VCaP (cell line): ENCODE data around the gene APOL2.
"Not testable (repeated sequence)": the region's sequence is repeated elsewhere in the genome, so short reads cannot be mapped to it uniquely, and the experiment has no call there.

Experiments
- H3K27ac ChIP-seq: fragments of 450-650 bp; 2 replicates; pipeline ENCODE4 v1.5.1; 2017
- TF ChIP-seq, protein P1 (sequence below): fragments of 450-650 bp; conservative IDR thresholded peaks from 2 replicates; pipeline ENCODE4 v1.5.1; 2017; ENCODE audit warnings: mild to moderate bottlenecking, moderate library complexity

The APOL2 gene

GRCh38 chr22:36232715-36233401 lies 6.5 kb downstream of the APOL2 start:
- peak overlapping the region; percentile 38; the same call in 1 of the 2 replicates for H3K27ac ChIP-seq
- TF ChIP-seq, protein P1, sequence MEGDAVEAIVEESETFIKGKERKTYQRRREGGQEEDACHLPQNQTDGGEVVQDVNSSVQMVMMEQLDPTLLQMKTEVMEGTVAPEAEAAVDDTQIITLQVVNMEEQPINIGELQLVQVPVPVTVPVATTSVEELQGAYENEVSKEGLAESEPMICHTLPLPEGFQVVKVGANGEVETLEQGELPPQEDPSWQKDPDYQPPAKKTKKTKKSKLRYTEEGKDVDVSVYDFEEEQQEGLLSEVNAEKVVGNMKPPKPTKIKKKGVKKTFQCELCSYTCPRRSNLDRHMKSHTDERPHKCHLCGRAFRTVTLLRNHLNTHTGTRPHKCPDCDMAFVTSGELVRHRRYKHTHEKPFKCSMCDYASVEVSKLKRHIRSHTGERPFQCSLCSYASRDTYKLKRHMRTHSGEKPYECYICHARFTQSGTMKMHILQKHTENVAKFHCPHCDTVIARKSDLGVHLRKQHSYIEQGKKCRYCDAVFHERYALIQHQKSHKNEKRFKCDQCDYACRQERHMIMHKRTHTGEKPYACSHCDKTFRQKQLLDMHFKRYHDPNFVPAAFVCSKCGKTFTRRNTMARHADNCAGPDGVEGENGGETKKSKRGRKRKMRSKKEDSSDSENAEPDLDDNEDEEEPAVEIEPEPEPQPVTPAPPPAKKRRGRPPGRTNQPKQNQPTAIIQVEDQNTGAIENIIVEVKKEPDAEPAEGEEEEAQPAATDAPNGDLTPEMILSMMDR: no peak

- not testable (repeated sequence) for H3K27ac ChIP-seq
Measured at GRCh38 chr22:36231051-36231450, 8.3 kb downstream of the APOL2 start.

GRCh38 chr22:36229649-36230048 lies 9.7 kb downstream of the APOL2 start:
- H3K27ac ChIP-seq: not testable (repeated sequence)

GRCh38 chr22:36228944-36229343 lies 10.4 kb downstream of the APOL2 start:
- H3K27ac ChIP-seq: no peak overlapping the region
- TF ChIP-seq, protein P1: no peak

- H3K27ac ChIP-seq: not testable (repeated sequence)
Measured at GRCh38 chr22:36228369-36228768, 11.0 kb downstream of the APOL2 start.

- TF ChIP-seq, protein P1: no peak
- H3K27ac ChIP-seq: no peak overlapping the region
Measured at GRCh38 chr22:36227806-36228205, 11.5 kb downstream of the APOL2 start.

- TF ChIP-seq, protein P1: no peak
- no peak overlapping the region for H3K27ac ChIP-seq
Measured at GRCh38 chr22:36227396-36227795, 11.9 kb downstream of the APOL2 start.

GRCh38 chr22:36226189-36226588 lies 13.1 kb downstream of the APOL2 start:
- H3K27ac ChIP-seq: no peak overlapping the region
- TF ChIP-seq, protein P1: no peak

DNA sequence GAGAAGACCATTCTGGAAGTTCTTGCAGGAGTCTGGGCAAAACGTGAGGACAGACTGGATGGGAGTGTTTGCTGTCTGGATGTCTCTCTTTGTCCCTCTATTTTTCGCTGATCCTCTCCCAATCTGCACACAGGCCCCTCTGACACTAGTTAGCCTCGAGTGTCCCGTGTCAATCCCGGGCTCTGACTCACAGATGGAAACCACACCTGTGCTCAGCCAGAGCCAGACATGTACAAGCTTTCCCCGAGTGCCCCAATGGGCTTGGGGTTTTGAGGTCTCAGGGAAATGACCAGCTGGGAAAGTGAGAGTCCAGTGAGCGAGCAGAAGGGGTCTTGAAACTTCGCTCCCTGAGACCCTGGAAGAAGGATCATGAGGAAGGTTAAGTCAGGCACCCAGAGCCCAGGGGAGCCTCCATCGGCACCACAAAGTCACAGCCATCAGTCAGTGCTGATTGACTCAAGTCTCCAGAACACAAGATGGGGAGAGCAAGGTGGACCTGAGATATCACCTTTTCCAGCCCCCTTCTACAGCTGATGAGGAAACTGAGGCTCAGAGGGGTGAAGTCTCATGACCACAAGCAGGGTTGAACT lies 13.9 kb downstream of the APOL2 start:
- H3K27ac ChIP-seq: no peak overlapping the region

More for the DNA sequence above, 13.9 kb downstream of the APOL2 start:
- TF ChIP-seq, protein P1: no peak
